Spleen (tissue), 11 donors: ENCODE results near the gene LEKR1. TPM values are rescaled to one million over a fixed set of nuclear protein-coding genes. Genes with fewer than 3 reads are reported as not detected.

Experiments
- DNase-seq: peaks from one replicate; pipeline ENCODE4 v3.0.0-alpha.2; 2020
- H3K27ac ChIP-seq, 8 donors: fragments of 200-600 bp; sonication (generic) in 7 of 8; 1 replicate in 4 of 8; 2 replicates in 4 of 8; pipeline versions ENCODE4 v1.5.0 to v1.8.0; 2016 to 2021; ENCODE audit warnings: inconsistent platforms in 4 of 8, mild to moderate bottlenecking in 4 of 8, moderate library complexity in 1 of 8
- H3K27me3 ChIP-seq, 7 donors: fragments of 200-600 bp; sonication (generic) in 6 of 7; replicated peaks in 1 of 7; 1 replicate in 4 of 7; 2 replicates in 3 of 7; pipeline versions ENCODE4 v1.5.0 to v1.8.0; 2016 to 2021; ENCODE audit warnings: inconsistent platforms in 3 of 7, mild to moderate bottlenecking in 1 of 7
- H3K36me3 ChIP-seq, 6 donors: fragments of 200-600 bp; sonication (generic) in 5 of 6; 1 replicate in 4 of 6; 2 replicates in 2 of 6; pipeline versions ENCODE4 v1.5.0 to v1.8.0; 2016 to 2021; ENCODE audit warnings: inconsistent platforms in 2 of 6
- H3K4me1 ChIP-seq, 6 donors: fragments of 200-600 bp; sonication (generic) in 5 of 6; 1 replicate in 3 of 6; 2 replicates in 3 of 6; pipeline versions ENCODE4 v1.5.0 to v1.8.0; 2016 to 2021; ENCODE audit warnings: inconsistent platforms in 3 of 6
- H3K4me3 ChIP-seq, 8 donors: fragments of 200-600 bp; sonication (generic) in 7 of 8; 1 replicate in 4 of 8; 2 replicates in 4 of 8; pipeline versions ENCODE4 v1.5.0 to v1.8.0; 2016 to 2021; ENCODE audit warnings: inconsistent platforms in 4 of 8, mild to moderate bottlenecking in 4 of 8, moderate library complexity in 2 of 8
- H3K9me3 ChIP-seq, 8 donors: fragments of 200-600 bp; sonication (generic) in 7 of 8; 1 replicate in 4 of 8; 2 replicates in 4 of 8; pipeline versions ENCODE4 v1.5.0 to v1.8.0; 2016 to 2021; ENCODE audit warnings: inconsistent platforms in 4 of 8
- CTCF ChIP-seq, 11 experiments: fragments of 200-600 bp in 7 of 11; fragments of 450-650 bp in 4 of 11; sonication (generic) in 4 of 11; IDR thresholded peaks in 8 of 11; conservative IDR thresholded peaks in 3 of 11; 1 replicate in 7 of 11; 2 replicates in 4 of 11; pipeline versions ENCODE4 v1.4.0 to v1.8.0; 2016 to 2021; ENCODE audit warnings: antibody characterized with exemption in 11 of 11, inconsistent platforms in 4 of 11, mild to moderate bottlenecking in 1 of 11
- POLR2A ChIP-seq, 3 donors: fragments of 450-650 bp; IDR thresholded peaks; one replicate each; pipeline ENCODE4 v1.5.1; 2017; ENCODE audit warnings: antibody characterized with exemption in 3 of 3, mild to moderate bottlenecking in 1 of 3
- POLR2AphosphoS5 ChIP-seq, 3 donors: sonication (generic); formaldehyde crosslinking; IDR thresholded peaks; one replicate each; pipeline ENCODE4 v1.5.1; 2017; ENCODE audit warnings: antibody characterized with exemption in 3 of 3
- WGBS, 5 donors: extraction: QIAGEN DNeasy Blood & Tissue Kit in 3 of 5; methylation state at CpG; one replicate each; pipeline versions ENCODE4 v1.1.5 to v1.1.7; 2013 to 2018; 5-methylcytosine and 5-hydroxymethylcytosine counted together
- intact Hi-C: fragments of 100-400 bp; cut with DNase I; formaldehyde crosslinking; loops from one replicate; pipeline ENCODE4 v1.15.0; 2023; ENCODE audit warnings: low total_unique reads
- polyA plus RNA-seq, 3 donors: library from polyadenylated mRNA; stranded (reverse); fragments of 200-250 nt; gene quantifications; one replicate each; pipeline ENCODE4 v1.2.1, GENCODE V29; 2013
- total RNA-seq, 7 donors: library from RNA; depleted of rRNA in 3 of 7; stranded (reverse); fragments of >200 nt in 3 of 7; fragmentation: NEBNext Ultra II Directional in 4 of 7; extraction: Animal tissue kit (Norgen Biotek cat#: 25700) in 4 of 7; gene quantifications; one replicate each; pipeline versions ENCODE4 v1.1.0 to v1.2.1, GENCODE V29; 2016 to 2021
- donor health status: healthy with polysubstance abuse.
- donor health status: DM: no; HTN: no; CAD: no; lungs with moderate emphysema.
- donor health status: DM: no; HTN: no; CAD: no.
- donor health status: Bipolar disorder and iron deficiency.
- donor health status: healthy.
- donor health status: DM: no; HTN: no; CAD: no.
- donor health status: DM: yes; HTN: yes; CAD: no.

The LEKR1 gene
- total and polyA plus RNA-seq, 10 donors = 0.48 to 7.5 (median 2.5) TPM

GRCh38 chr3:156814295-156814694 is 11.9 kb upstream of the LEKR1 start:
- Histone ChIP-seq H3K27ac (no peak overlapping the region), H3K27me3 (no peaks in the 10 kb centered on the region), H3K36me3 (no peaks in the 10 kb centered on the region), H3K4me1 (peaks cover 8 to 47% (median 28%) of the 10 kb centered on the region in 6 donors), H3K9me3 (no peaks in the 10 kb centered on the region), H3K4me3 (no peak overlapping the region)
- intact Hi-C loops = loop anchor here (10.0 kb wide), 2 partner anchors 139 to 251 kb away; partner anchors contain the start of gene TIPARP
- TF ChIP-seq CTCF (IDR thresholded peaks at IDR 0.05 in 8 of 11, conservative IDR thresholded peaks at IDR 0.05 in 3 of 11) (no peak), POLR2AphosphoS5 (IDR thresholded peaks at IDR 0.05) (no peak), POLR2A (IDR thresholded peaks at IDR 0.05) (no peak)
- WGBS, 5 donors = 94 to 99% (median 98%) methylated on average over 2 of the region's 2 CpGs
- DNase-seq = no peak

GRCh38 chr3:156816091-156816793 is 9.9 kb upstream of the LEKR1 start:
- H3K27me3 ChIP-seq = no peaks in the 10 kb centered on the region
- no peaks in the 10 kb centered on the region for H3K36me3 ChIP-seq
- H3K27ac ChIP-seq = peak overlapping the region; percentile 72 to 89 (median 81)
- H3K4me3 ChIP-seq = peak overlapping the region; percentile 29 to 84 (median 64)
- peak in 2 of 3 donors; percentile 29 to 46 for TF ChIP-seq POLR2AphosphoS5 (IDR thresholded peaks at IDR 0.05)
- peak in 2 of 11 experiments; percentile 7 to 22 for TF ChIP-seq CTCF (IDR thresholded peaks at IDR 0.05 in 8 of 11, conservative IDR thresholded peaks at IDR 0.05 in 3 of 11)
- no peak for TF ChIP-seq POLR2A (IDR thresholded peaks at IDR 0.05)
- peaks cover 8 to 43% (median 28%) of the 10 kb centered on the region in 6 donors for H3K4me1 ChIP-seq
- H3K9me3 ChIP-seq = no peaks in the 10 kb centered on the region
- intact Hi-C loops = loop anchor here (10.0 kb wide), 2 partner anchors 141 to 249 kb away; partner anchors contain the start of gene TIPARP
- peak; percentile 87 for DNase-seq
- 11 to 34% (median 16%) methylated on average over 37 to 74 of the region's 74 CpGs for WGBS, 5 donors

- peak; percentile 98 for DNase-seq
- intact Hi-C loops = loop anchor here (10.0 kb wide), 2 partner anchors 142 to 248 kb away; partner anchors contain the start of gene TIPARP
- Histone ChIP-seq H3K36me3 (no peaks in the 10 kb centered on the region), H3K4me1 (peaks cover 7 to 38% (median 28%) of the 10 kb centered on the region in 6 donors), H3K4me3 (peak overlapping the region; percentile 29 to 84 (median 64)), H3K27me3 (no peaks in the 10 kb centered on the region), H3K9me3 (no peaks in the 10 kb centered on the region), H3K27ac (peak overlapping the region; percentile 72 to 89 (median 81))
- TF ChIP-seq POLR2AphosphoS5 (IDR thresholded peaks at IDR 0.05) (peak; percentile 84 to 91 (median 89)), POLR2A (IDR thresholded peaks at IDR 0.05) (peak in 1 of 3 donors; percentile 33), CTCF (IDR thresholded peaks at IDR 0.05 in 8 of 11, conservative IDR thresholded peaks at IDR 0.05 in 3 of 11) (peak in 3 of 11 experiments; percentile 11 to 13 (median 11))
- WGBS, 5 donors = 1 to 2% (median 1%) methylated on average over 20 to 70 of the region's 70 CpGs
These were observed 9.1 kb upstream of the LEKR1 start for GRCh38 chr3:156816794-156817645.
